Measurements from ENCODE around the gene STK35.

- TF ChIP-seq POLR2AphosphoS5 (IDR thresholded peaks at IDR 0.05) (no peak), CTCF (IDR thresholded peaks at IDR 0.05; ENCODE audit: poor library complexity, severe bottlenecking) (no peak), MXI1 (conservative IDR thresholded peaks at IDR 0.05; ENCODE audit: poor library complexity, severe bottlenecking) (no peak), EZH2 (IDR thresholded peaks at IDR 0.05; ENCODE audit: borderline replicate concordance, insufficient read depth, low read length, poor library complexity, severe bottlenecking) (no peak), EP300 (conservative IDR thresholded peaks at IDR 0.05; ENCODE audit: poor library complexity, severe bottlenecking) (no peak), REST (IDR thresholded peaks at IDR 0.05; ENCODE audit: borderline replicate concordance) (no peak)
Observed at GRCh38 chr20:2139736-2140135, 38.1 kb downstream of the STK35 start.

Measured in neural cell (in vitro differentiated cells).